Activated naive CD4-positive, alpha-beta T cell treated with anti-CD3 and anti-CD28 coated beads for 36 hours (primary cell): ENCODE results near the gene TBC1D24. TPM values are rescaled to one million over a fixed set of nuclear protein-coding genes. Genes with fewer than 3 reads are reported as not detected.
A peak's percentile ranks its signal among the peaks of the same experiment; 100 is the strongest.

Experiments used
- CTCF ChIA-PET: fragments of 350-600 bp; sonication (Branson Sonifier 250); formaldehyde crosslinking; loops from one replicate; lab custom pipeline; 2021; ENCODE audit warnings: antibody characterized with exemption; lab: Charles Lee
- DNase-seq: peaks from one replicate; pipeline ENCODE4 v3.0.0-alpha.2; 2020
- H3K27ac Mint-ChIP-seq: one replicate; pipeline ENCODE4 v1.8.0; 2021; ENCODE audit warnings: mild to moderate bottlenecking, mixed read lengths
- H3K27me3 Mint-ChIP-seq: one replicate; pipeline ENCODE4 v1.8.0; 2021; ENCODE audit warnings: low read depth, mixed read lengths
- H3K36me3 Mint-ChIP-seq: one replicate; pipeline ENCODE4 v1.8.0; 2021; ENCODE audit warnings: low read depth, mixed read lengths
- H3K4me1 Mint-ChIP-seq: one replicate; pipeline ENCODE4 v1.8.0; 2021; ENCODE audit warnings: low read depth, mixed read lengths
- H3K4me3 Mint-ChIP-seq: one replicate; pipeline ENCODE4 v1.8.0; 2021; ENCODE audit warnings: mild to moderate bottlenecking, moderate library complexity, mixed read lengths
- H3K9me3 Mint-ChIP-seq: one replicate; pipeline ENCODE4 v1.8.0; 2021; ENCODE audit warnings: mixed read lengths
- intact Hi-C: fragments of 100-400 bp; cut with micrococcal nuclease; formaldehyde crosslinking; loops from one replicate; pipeline ENCODE4 v1.15.1; 2023
- total RNA-seq, 2 experiments: library from RNA; stranded (reverse); gene quantifications; one replicate each; pipeline ENCODE4 v1.2.3, GENCODE V29; 2021

TBC1D24 gene
- total RNA-seq, 2 experiments from 2014 or later = 8.1 to 8.6 TPM

GRCh38 chr16:2520784-2521531 lies 46.0 kb downstream of the TBC1D24 start:
- intact Hi-C loops = loop anchor here (1.0 to 5.0 kb wide), 2 partner anchors 11 to 981 kb away; partner anchors contain the start of gene CLUAP1
- peak overlapping the region; percentile 82 for H3K4me3 Mint-ChIP-seq
- peak overlapping the region; percentile 73 for H3K27ac Mint-ChIP-seq
- DNase-seq = peak; percentile 41
- no peaks in the 10 kb centered on the region for H3K9me3 Mint-ChIP-seq
- no peaks in the 10 kb centered on the region for H3K27me3 Mint-ChIP-seq
- CTCF ChIA-PET = interaction anchor here (1.2 kb wide), 1 partner anchor 10 kb away, joined by 4 read pairs; the partner anchor contains the start of gene CEMP1
- H3K36me3 Mint-ChIP-seq = peaks cover 9% of the 10 kb centered on the region
- peaks cover 43% of the 10 kb centered on the region for H3K4me1 Mint-ChIP-seq

GRCh38 chr16:2523801-2524231 lies 48.9 kb downstream of the TBC1D24 start:
- CTCF ChIA-PET = interaction anchor here (0.6 kb wide), 1 partner anchor 15 kb away, joined by 4 read pairs; no protein-coding TSS in a partner anchor

GRCh38 chr16:2524339-2524938 lies 49.5 kb downstream of the TBC1D24 start:
- intact Hi-C loops = loop anchor here (5.0 kb wide), 1 partner anchor 978 kb away; the partner anchor contains the start of gene CLUAP1
- CTCF ChIA-PET = interaction anchor here (0.6 kb wide), 1 partner anchor 14 kb away, joined by 4 read pairs; no protein-coding TSS in a partner anchor
- Mint-ChIP-seq H3K9me3 (no peaks in the 10 kb centered on the region), H3K27me3 (no peaks in the 10 kb centered on the region), H3K27ac (no peak overlapping the region), H3K4me1 (peaks cover 11% of the 10 kb centered on the region), H3K36me3 (peaks cover 11% of the 10 kb centered on the region), H3K4me3 (no peak overlapping the region)
- no peak for DNase-seq

More at GRCh38 chr16:2523801-2524231, 48.9 kb downstream of the TBC1D24 start:
- DNase-seq = no peak
- peaks cover 15% of the 10 kb centered on the region for H3K4me1 Mint-ChIP-seq
- H3K36me3 Mint-ChIP-seq = peaks cover 11% of the 10 kb centered on the region
- H3K4me3 Mint-ChIP-seq = no peak overlapping the region
- intact Hi-C loops = loop anchor here (5.0 kb wide), 1 partner anchor 978 kb away; the partner anchor contains the start of gene CLUAP1
- H3K9me3 Mint-ChIP-seq = no peaks in the 10 kb centered on the region
- no peaks in the 10 kb centered on the region for H3K27me3 Mint-ChIP-seq
- no peak overlapping the region for H3K27ac Mint-ChIP-seq

- CTCF ChIA-PET = interaction anchor here (0.7 kb wide), 1 partner anchor 25 kb away, joined by 3 read pairs; no protein-coding TSS in a partner anchor
- H3K9me3 Mint-ChIP-seq = no peaks in the 10 kb centered on the region
- no peak overlapping the region for H3K27ac Mint-ChIP-seq
- H3K4me3 Mint-ChIP-seq = no peak overlapping the region
- H3K4me1 Mint-ChIP-seq = peaks cover 6% of the 10 kb centered on the region
- no peak for DNase-seq
- intact Hi-C loops = no loop called here
- H3K36me3 Mint-ChIP-seq = peaks cover 7% of the 10 kb centered on the region
- no peaks in the 10 kb centered on the region for H3K27me3 Mint-ChIP-seq
These were observed 51.2 kb downstream of the TBC1D24 start for GRCh38 chr16:2526135-2526534.

- Mint-ChIP-seq H3K27me3 (no peaks in the 10 kb centered on the region), H3K27ac (no peak overlapping the region), H3K9me3 (no peaks in the 10 kb centered on the region), H3K36me3 (peaks cover 7% of the 10 kb centered on the region), H3K4me1 (peaks cover 8% of the 10 kb centered on the region), H3K4me3 (no peak overlapping the region)
- CTCF ChIA-PET = no interaction called here
- intact Hi-C loops = no loop called here
- no peak for DNase-seq
These were observed 52.3 kb downstream of the TBC1D24 start for GRCh38 chr16:2527071-2527783.

- CTCF ChIA-PET = no interaction called here
- Mint-ChIP-seq H3K27me3 (no peaks in the 10 kb centered on the region), H3K4me3 (no peak overlapping the region), H3K4me1 (peaks cover 10% of the 10 kb centered on the region), H3K27ac (no peak overlapping the region), H3K9me3 (no peaks in the 10 kb centered on the region), H3K36me3 (peaks cover 7% of the 10 kb centered on the region)
- DNase-seq = no peak
- intact Hi-C loops = no loop called here
These were observed 52.8 kb downstream of the TBC1D24 start for GRCh38 chr16:2527784-2528100.

GRCh38 chr16:2528161-2529060 lies 53.5 kb downstream of the TBC1D24 start:
- Mint-ChIP-seq H3K9me3 (no peaks in the 10 kb centered on the region), H3K27me3 (no peaks in the 10 kb centered on the region), H3K36me3 (peaks cover 7% of the 10 kb centered on the region), H3K4me1 (peaks cover 12% of the 10 kb centered on the region), H3K27ac (no peak overlapping the region), H3K4me3 (no peak overlapping the region)
- intact Hi-C loops = no loop called here
- no peak for DNase-seq
- CTCF ChIA-PET = no interaction called here

GRCh38 chr16:2529061-2529931 lies 54.4 kb downstream of the TBC1D24 start:
- CTCF ChIA-PET = no interaction called here
- Mint-ChIP-seq H3K9me3 (no peaks in the 10 kb centered on the region), H3K27me3 (no peaks in the 10 kb centered on the region), H3K4me3 (no peak overlapping the region), H3K4me1 (peaks cover 16% of the 10 kb centered on the region), H3K36me3 (peaks cover 7% of the 10 kb centered on the region), H3K27ac (no peak overlapping the region)
- no peak for DNase-seq
- intact Hi-C loops = no loop called here

GRCh38 chr16:2529961-2530628 lies 55.2 kb downstream of the TBC1D24 start:
- H3K9me3 Mint-ChIP-seq = no peaks in the 10 kb centered on the region
- H3K36me3 Mint-ChIP-seq = peaks cover 2% of the 10 kb centered on the region
- H3K4me3 Mint-ChIP-seq = no peak overlapping the region
- intact Hi-C loops = loop anchor here (10.0 kb wide), 1 partner anchor 75 kb away; no protein-coding TSS in a partner anchor
- no peaks in the 10 kb centered on the region for H3K27me3 Mint-ChIP-seq
- no peak overlapping the region for H3K27ac Mint-ChIP-seq
- no peak for DNase-seq
- peaks cover 16% of the 10 kb centered on the region for H3K4me1 Mint-ChIP-seq
- CTCF ChIA-PET = no interaction called here

GRCh38 chr16:2530629-2531318 lies 55.8 kb downstream of the TBC1D24 start:
- no peaks in the 10 kb centered on the region for H3K9me3 Mint-ChIP-seq
- H3K36me3 Mint-ChIP-seq = peaks cover 2% of the 10 kb centered on the region
- H3K4me3 Mint-ChIP-seq = peak overlapping the region; percentile 92
- H3K4me1 Mint-ChIP-seq = peaks cover 16% of the 10 kb centered on the region
- no peak overlapping the region for H3K27ac Mint-ChIP-seq
- H3K27me3 Mint-ChIP-seq = no peaks in the 10 kb centered on the region
- CTCF ChIA-PET = interaction anchor here (1.2 kb wide), 1 partner anchor 10 kb away, joined by 4 read pairs; the partner anchor contains the start of gene AMDHD2
- DNase-seq = no peak
- intact Hi-C loops = loop anchor here (10.0 kb wide), 1 partner anchor 74 kb away; no protein-coding TSS in a partner anchor
